ENCODE data around the gene JAK3.

GRCh38 chr19:17821190-17821589 is 26.6 kb downstream of the JAK3 start, which contains the start of gene INSL3:
- TF ChIP-seq CTCF (conservative IDR thresholded peaks at IDR 0.05 in 1 of 2, IDR thresholded peaks at IDR 0.05 in 1 of 2; ENCODE audit: low read depth in 1 of 2, low read length in 2 of 2): no peak
- no peak for TF ChIP-seq EZH2 (IDR thresholded peaks at IDR 0.05; ENCODE audit: low read length, missing control alignments)
